Measurements from ENCODE around the gene UNK.

UNK gene

DNA sequence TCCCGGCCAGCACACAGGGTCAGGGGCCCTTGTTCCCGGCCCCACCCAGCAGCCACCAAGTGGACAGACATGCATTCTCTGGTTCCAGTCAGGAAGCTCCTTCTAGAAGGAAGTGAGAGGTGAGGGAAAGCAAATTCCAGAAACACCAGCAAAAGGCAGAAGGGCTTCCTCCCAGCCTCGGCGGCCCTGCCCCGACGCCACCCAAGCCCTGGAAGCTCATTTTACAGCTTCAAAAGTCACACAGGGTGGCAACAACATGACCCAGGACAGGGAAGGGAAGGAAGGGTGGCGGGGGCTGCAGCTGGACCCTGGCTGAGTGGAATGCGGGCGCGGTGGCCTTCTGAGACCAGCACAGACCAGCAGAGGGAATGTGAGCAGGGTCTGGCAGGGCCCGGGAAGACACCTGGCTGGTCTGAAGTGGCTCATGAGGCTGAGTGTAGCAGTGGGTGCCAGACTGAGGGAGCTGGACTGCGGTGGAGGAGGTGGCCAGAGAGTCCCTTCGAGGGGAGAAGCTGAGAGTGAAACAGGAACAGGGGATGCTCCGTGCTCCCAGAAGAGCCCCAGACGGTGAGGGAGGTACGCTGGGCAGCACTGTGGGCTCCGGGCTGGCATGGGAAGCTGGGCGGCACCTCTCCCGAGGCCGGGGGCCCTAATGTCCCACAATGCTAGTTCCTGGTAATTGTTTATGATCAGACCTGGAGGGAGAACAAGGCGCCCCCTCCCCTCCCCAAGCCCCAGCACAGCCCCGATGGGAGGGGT lies 61.5 kb downstream of the UNK start:
- no peak for TF ChIP-seq FOXP2 (optimal IDR thresholded peaks at IDR 0.05; ENCODE audit: borderline replicate concordance, extremely low read depth, extremely low read length, insufficient read depth)
- no peak for TF ChIP-seq SIN3A (IDR thresholded peaks at IDR 0.05; ENCODE audit: borderline replicate concordance, insufficient read depth, low read length)
- TF ChIP-seq POLR2AphosphoS5 (IDR thresholded peaks at IDR 0.05; ENCODE audit: low read depth, low read length): no peak
- TF ChIP-seq REST (IDR thresholded peaks at IDR 0.05; ENCODE audit: insufficient read depth in 1 of 2, low read depth in 2 of 2, low read length in 2 of 2): no peak
- no peak for TF ChIP-seq TAF1 (IDR thresholded peaks at IDR 0.05; ENCODE audit: borderline replicate concordance, insufficient read depth, low read length)

GRCh38 chr17:75846692-75847613 lies 62.3 kb downstream of the UNK start:
- no peak for TF ChIP-seq TAF1 (IDR thresholded peaks at IDR 0.05; ENCODE audit: borderline replicate concordance, insufficient read depth, low read length)

- no peak for TF ChIP-seq SIN3A (IDR thresholded peaks at IDR 0.05; ENCODE audit: borderline replicate concordance, insufficient read depth, low read length)
- no peak for TF ChIP-seq REST (IDR thresholded peaks at IDR 0.05; ENCODE audit: insufficient read depth in 1 of 2, low read depth in 2 of 2, low read length in 2 of 2)
- no peak for TF ChIP-seq FOXP2 (optimal IDR thresholded peaks at IDR 0.05; ENCODE audit: borderline replicate concordance, extremely low read depth, extremely low read length, insufficient read depth)
- no peak for TF ChIP-seq POLR2AphosphoS5 (IDR thresholded peaks at IDR 0.05; ENCODE audit: low read depth, low read length)
- no peak for TF ChIP-seq TAF1 (IDR thresholded peaks at IDR 0.05; ENCODE audit: borderline replicate concordance, insufficient read depth, low read length)
Measured at GRCh38 chr17:75847614-75848522, 63.3 kb downstream of the UNK start.

DNA sequence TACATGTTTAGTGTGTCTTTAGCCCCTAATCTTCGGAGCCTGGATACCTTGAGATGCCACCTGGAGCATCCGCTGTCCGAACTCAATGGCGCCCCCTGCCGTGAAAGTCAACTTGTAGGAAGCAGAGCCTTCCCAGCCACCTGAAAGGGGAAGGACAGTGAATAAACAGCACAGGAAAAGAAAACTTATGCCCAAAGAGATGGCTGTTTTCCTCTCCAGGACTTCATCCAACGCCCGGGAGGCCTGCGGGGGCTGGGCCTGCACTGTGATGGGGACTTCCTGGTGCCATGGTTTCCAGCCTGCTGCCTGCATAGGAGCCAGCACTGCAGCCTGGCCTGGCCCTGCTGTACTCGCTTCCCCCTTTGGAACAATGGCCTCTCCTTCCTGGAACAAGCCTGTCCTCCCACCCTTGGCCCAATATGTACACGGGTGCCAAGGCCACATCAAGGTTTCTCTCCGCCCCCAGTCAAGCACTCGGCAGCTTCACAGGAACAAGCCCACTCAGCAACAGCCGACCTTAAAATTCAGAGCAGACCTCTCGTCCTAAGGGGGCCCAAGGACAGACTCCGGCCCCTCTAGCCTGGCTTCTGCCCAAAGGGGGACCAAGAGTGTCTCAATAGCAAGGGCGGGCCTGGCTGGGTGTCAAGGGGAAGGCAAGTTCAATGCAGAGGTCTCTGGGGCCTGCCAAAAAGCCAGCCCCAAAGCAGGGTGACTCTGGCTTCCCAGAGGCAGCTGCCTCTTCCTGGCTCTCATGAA lies 64.1 kb downstream of the UNK start:
- TF ChIP-seq POLR2AphosphoS5 (IDR thresholded peaks at IDR 0.05; ENCODE audit: low read depth, low read length) (no peak), REST (IDR thresholded peaks at IDR 0.05; ENCODE audit: insufficient read depth in 1 of 2, low read depth in 2 of 2, low read length in 2 of 2) (no peak), TAF1 (IDR thresholded peaks at IDR 0.05; ENCODE audit: borderline replicate concordance, insufficient read depth, low read length) (0 out of 2 replicates have a peak, but pooled peaks have one; percentile 28), FOXP2 (optimal IDR thresholded peaks at IDR 0.05; ENCODE audit: borderline replicate concordance, extremely low read depth, extremely low read length, insufficient read depth) (peak; percentile 71), SIN3A (IDR thresholded peaks at IDR 0.05; ENCODE audit: borderline replicate concordance, insufficient read depth, low read length) (no peak)
